SK-N-DZ (cell line): ENCODE results near the gene WNK1.
"Not testable (repeated sequence)": the region's sequence is repeated elsewhere in the genome, so short reads cannot be mapped to it uniquely, and the experiment has no call there.

Experiments used
- DNase-seq: peaks from one replicate; pipeline ENCODE4 v3.0.0-alpha.2; 2015; ENCODE audit warnings: low spot score

The WNK1 gene

GRCh38 chr12:778615-779014 is 26.2 kb downstream of the WNK1 start:
- DNase-seq, result no peak

GRCh38 chr12:779745-780734 is 27.7 kb downstream of the WNK1 start:
- DNase-seq, result no peak

- DNase-seq, result no peak
These were observed 28.5 kb downstream of the WNK1 start for GRCh38 chr12:780750-781379.

DNA sequence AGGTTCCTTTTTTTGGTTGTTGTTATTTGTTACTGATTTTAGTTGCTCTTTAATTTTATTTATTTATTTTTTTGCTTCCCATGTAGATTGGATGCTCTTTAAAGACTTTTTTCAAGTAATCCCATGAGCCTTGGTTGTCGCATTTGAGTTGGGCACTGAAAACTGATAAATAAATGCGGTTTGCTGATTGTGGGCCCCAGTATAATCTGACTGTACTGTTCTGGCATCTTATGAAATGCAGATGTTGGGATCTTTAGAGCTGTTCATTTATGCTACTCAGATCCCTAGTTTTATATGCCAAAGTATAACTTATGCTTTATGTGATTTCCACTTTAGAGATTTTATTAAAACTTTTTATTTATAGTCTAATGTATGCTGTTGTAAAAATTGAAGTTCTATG is 33.3 kb downstream of the WNK1 start:
- no peak for DNase-seq

DNA sequence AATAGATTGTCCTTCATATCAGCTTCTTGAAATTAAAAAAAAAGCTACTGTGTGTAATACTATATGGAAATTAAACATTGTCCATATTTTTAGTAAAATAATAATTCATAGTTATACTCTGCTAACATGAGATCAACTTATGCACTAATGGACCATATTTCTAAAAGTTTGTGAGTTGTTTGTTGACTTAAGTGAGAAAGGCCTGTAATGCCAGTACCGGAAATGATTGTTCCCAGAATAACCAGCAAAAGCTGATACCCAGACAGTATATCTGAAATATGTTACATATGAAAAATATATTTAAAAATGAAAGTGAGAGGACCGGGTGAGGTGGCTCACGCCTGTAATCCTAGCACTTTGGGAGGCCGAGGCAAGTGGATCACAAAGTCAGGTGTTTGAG is 35.9 kb downstream of the WNK1 start:
- no peak for DNase-seq

- DNase-seq, result not testable (repeated sequence)
These were observed 36.4 kb downstream of the WNK1 start for GRCh38 chr12:788762-789161.

GRCh38 chr12:789852-790563 is 37.6 kb downstream of the WNK1 start:
- DNase-seq, result no peak

DNA sequence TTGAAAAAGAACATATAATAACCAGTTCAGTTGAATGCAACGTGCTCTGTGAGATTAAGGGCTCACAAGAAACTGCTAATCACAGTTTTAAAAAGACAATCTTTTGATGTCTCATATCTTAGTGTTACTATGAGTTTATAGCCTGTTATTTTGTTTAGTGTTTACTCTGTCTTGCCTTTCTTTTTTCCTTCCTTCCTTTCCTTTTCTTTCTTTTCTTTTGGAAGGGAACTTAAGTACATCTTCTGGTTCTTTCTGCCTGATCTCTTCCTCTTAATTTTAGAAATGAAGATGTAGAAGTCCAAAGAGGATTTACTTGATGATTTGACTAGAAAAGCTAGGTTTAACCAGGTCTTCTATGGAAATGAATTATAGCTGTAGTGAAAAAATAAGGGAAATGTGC is 38.2 kb downstream of the WNK1 start:
- DNase-seq, result no peak

DNA sequence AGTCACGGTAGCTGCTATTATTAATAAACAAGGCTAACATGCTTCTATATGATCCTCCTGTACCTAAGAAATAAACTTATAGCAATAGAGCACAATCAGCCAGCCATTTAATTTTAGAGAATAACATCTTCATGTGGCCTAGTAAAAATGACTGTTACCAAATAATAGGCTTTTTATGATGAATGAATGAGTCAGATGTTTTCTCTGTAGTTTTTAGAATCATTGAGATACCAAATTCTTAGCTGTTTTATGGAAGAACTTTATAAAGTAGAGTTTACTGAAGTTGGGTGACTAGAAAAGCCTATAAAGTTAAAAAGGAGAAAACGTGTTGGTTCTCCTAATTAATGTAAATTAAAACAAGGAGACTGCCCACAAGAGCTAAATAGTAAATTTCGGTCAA is 40.7 kb downstream of the WNK1 start:
- no peak for DNase-seq

- no peak for DNase-seq
These were observed 41.3 kb downstream of the WNK1 start for GRCh38 chr12:793711-794110.

- DNase-seq, result peak; percentile 99
These were observed 42.9 kb downstream of the WNK1 start for GRCh38 chr12:795305-795704.

DNA sequence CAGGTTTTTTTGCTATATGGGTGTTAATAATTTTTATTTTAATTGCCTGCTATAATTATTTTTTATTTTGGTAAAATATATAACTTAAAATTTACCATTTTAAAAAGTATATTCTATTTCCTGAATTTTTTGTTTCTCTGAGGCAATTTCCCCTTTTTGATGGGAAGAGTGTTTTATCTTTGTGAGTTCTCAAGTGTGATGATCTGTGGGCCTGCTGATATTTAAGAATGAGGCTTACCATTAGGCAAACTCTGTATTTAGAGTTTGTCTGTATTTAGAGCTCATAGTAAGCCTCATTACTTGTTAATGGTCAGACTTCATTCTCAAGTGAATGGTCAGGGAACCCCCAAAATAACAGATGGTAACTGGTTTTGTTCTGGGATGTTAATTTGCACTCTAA is 48.0 kb downstream of the WNK1 start:
- no peak for DNase-seq

DNA sequence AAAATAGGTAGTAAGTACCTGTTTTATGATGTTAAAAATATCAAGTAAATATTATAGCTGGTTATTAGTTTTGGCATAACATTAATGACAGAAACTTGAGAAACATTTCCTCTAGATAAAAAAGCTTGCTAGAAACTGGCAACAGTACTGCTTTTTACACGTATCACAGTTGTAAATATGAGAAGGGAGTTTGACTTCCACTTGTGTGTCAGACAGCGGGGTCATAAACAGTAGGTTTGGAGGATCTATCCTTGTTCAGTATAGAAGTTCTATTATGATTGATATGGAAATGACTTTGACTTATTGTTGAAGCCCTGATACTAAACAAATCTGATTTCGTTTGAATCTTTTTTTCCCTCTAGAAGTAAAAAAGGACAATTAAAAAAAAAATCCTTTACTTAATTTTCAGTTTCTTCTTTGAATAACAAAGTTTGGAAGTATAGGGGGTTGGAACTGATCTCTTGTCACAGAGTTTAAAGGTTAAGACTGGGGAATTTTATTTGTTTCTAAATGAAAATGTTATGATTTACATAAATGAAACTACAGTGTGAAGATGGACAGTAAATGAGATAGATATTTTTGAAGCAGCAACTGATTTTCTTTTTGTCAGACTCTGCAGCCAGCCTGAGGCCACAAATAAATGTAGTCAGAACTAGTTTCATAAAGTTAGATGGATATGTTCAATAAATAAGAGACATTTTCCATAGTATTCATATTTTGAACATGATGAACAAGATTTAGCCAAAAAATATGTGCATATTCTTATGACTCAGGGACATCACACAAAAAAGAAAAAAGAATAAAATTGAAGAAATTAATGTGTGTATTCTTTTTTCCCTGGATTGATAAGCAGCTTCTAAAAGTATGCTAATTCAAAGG is 50.1 kb downstream of the WNK1 start:
- DNase-seq, result no peak

DNA sequence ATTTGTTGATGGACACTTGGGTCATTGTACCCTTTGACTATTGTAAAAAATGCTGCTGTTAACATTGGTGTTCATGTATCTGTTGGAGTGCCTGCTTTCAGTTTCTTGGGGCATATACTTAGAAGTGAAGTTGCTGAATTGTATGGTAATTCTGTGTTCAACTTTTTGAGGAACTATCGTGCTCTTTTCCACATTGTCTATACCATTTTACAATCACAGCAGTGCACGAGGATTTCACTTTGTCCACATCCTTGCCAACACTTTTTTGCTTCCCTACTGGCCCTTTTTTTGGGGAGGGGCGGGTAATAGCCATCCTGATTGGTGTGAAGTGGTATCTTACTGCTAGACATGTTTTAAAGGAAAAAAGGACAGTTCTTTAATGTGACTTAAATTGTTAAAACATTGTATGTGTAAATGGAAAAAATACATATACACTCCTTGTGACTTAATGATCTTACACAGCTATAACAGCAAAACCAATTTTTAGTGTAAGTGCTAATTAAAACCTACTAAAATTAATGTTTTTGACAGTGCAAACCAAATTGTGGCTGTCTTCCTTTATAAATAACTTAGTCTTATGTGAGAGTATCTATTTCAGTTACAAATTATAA is 52.7 kb downstream of the WNK1 start:
- DNase-seq, result no peak

DNA sequence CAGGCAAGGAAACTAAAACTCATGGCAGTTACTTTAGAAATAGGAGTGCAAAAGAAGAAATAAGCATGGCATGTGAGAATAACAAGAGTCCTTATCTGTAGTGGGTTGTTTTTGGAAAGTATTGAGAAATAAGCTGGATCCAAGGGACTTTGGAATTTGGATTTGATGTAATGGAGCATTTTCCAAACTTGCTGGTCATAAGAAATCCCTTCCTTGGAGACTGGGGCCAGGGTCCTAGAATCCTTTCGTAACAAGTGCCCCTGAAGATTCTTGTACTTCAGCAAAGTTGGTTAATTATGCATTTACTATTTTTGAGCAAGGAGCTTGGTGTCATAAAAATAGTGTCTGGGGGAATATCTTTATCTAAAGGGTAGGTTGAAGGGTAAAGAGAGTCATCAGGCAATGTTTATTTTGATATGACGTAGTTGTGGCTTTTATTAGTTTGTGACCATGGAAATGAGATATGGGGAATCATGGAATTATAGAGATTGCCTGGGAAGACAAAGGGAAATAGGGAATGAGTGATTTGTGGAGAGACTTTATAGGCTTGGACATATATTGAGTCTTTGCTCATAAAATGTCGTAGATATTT is 53.9 kb downstream of the WNK1 start:
- DNase-seq, result no peak

- DNase-seq, result no peak
These were observed 54.8 kb downstream of the WNK1 start for GRCh38 chr12:807041-807735.

GRCh38 chr12:810116-810515 is 57.7 kb downstream of the WNK1 start:
- no peak for DNase-seq

- no peak for DNase-seq
These were observed 58.5 kb downstream of the WNK1 start for GRCh38 chr12:810671-811415.

DNA sequence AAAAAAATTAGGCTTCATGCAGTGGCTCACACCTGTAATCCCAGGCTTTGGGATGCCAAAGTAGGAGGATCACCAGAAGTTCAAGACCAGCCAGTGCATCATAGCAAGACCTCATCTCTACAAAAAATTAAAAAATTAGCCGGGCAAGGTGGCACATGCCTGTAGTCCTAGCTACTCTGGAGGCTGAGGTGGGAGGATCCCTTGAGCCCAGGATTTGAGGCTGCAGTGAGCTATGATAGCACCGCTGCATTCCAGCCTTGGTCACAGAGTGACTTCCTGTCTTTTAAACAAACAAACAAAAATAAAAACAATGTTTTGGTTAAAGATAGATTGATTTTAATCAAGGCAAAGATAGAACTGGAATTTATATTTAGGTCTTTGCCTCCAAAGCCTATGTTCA is 60.6 kb downstream of the WNK1 start:
- no peak for DNase-seq
